ENCODE results near the gene ARL2. TPM values are rescaled to one million over a fixed set of nuclear protein-coding genes. Genes with fewer than 3 reads are reported as not detected.
A peak's percentile ranks its signal among the peaks of the same experiment; 100 is the strongest.

Gene ARL2
- total RNA-seq, 1 donor from 2014 or later, result 164 TPM

GRCh38 chr11:65013130-65013887 is 651 bp upstream of the ARL2 start:
- peak; percentile 85 for TF ChIP-seq CTCF (IDR thresholded peaks at IDR 0.05; ENCODE audit: insufficient read depth, low read length, poor library complexity, severe bottlenecking)
- Histone ChIP-seq H3K4me3 (ENCODE audit: low read depth, low read length) (peak overlapping the region; percentile 72), H3K36me3 (ENCODE audit: control insufficient read depth, insufficient read depth, low read length) (no peaks in the 10 kb centered on the region), H3K27me3 (ENCODE audit: control insufficient read depth, insufficient read depth, low read length) (no peaks in the 10 kb centered on the region)
- no peak for DNase-seq (ENCODE audit: low read depth)

GRCh38 chr11:65014726-65015227 is 817 bp downstream of the ARL2 start:
- no peaks in the 10 kb centered on the region for H3K36me3 ChIP-seq (ENCODE audit: control insufficient read depth, insufficient read depth, low read length)
- no peak for DNase-seq (ENCODE audit: low read depth)
- no peak for TF ChIP-seq CTCF (IDR thresholded peaks at IDR 0.05; ENCODE audit: insufficient read depth, low read length, poor library complexity, severe bottlenecking)
- H3K27me3 ChIP-seq (ENCODE audit: control insufficient read depth, insufficient read depth, low read length), result no peaks in the 10 kb centered on the region
- H3K4me3 ChIP-seq (ENCODE audit: low read depth, low read length), result peak overlapping the region; percentile 72

GRCh38 chr11:65016705-65017104 is 2.7 kb downstream of the ARL2 start:
- no peak for DNase-seq (ENCODE audit: low read depth)
- H3K36me3 ChIP-seq (ENCODE audit: control insufficient read depth, insufficient read depth, low read length), result peaks cover 1% of the 10 kb centered on the region
- TF ChIP-seq CTCF (IDR thresholded peaks at IDR 0.05; ENCODE audit: insufficient read depth, low read length, poor library complexity, severe bottlenecking), result no peak
- no peaks in the 10 kb centered on the region for H3K27me3 ChIP-seq (ENCODE audit: control insufficient read depth, insufficient read depth, low read length)
- H3K4me3 ChIP-seq (ENCODE audit: low read depth, low read length), result no peak overlapping the region

GRCh38 chr11:65017937-65018336 is 4.0 kb downstream of the ARL2 start:
- no peak for DNase-seq (ENCODE audit: low read depth)
- Histone ChIP-seq H3K27me3 (ENCODE audit: control insufficient read depth, insufficient read depth, low read length) (no peaks in the 10 kb centered on the region), H3K36me3 (ENCODE audit: control insufficient read depth, insufficient read depth, low read length) (peaks cover 1% of the 10 kb centered on the region), H3K4me3 (ENCODE audit: low read depth, low read length) (no peak overlapping the region)
- no peak for TF ChIP-seq CTCF (IDR thresholded peaks at IDR 0.05; ENCODE audit: insufficient read depth, low read length, poor library complexity, severe bottlenecking)

DNA sequence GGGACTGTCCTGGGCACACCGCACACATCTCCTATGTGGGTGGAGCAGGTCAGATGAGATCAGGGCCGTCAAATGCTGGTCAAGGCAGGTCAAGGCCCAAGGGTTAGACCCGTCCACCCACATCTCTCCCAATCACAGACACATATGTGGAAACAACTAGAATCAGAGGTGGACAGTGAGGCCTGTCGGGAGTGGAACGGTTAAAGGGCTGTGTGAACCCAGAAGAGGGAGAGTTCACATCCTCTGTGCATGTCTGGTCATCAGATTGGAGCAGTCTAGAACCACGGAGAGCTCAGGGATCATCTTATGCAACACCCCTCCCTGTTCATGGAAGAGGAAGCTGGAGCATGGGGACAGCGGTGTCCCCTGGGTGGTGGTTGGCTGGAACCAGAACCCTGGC is 5.9 kb downstream of the ARL2 start:
- peaks cover 1% of the 10 kb centered on the region for H3K36me3 ChIP-seq (ENCODE audit: control insufficient read depth, insufficient read depth, low read length)
- no peak for TF ChIP-seq CTCF (IDR thresholded peaks at IDR 0.05; ENCODE audit: insufficient read depth, low read length, poor library complexity, severe bottlenecking)
- no peak for DNase-seq (ENCODE audit: low read depth)
- no peak overlapping the region for H3K4me3 ChIP-seq (ENCODE audit: low read depth, low read length)
- H3K27me3 ChIP-seq (ENCODE audit: control insufficient read depth, insufficient read depth, low read length), result no peaks in the 10 kb centered on the region

DNA sequence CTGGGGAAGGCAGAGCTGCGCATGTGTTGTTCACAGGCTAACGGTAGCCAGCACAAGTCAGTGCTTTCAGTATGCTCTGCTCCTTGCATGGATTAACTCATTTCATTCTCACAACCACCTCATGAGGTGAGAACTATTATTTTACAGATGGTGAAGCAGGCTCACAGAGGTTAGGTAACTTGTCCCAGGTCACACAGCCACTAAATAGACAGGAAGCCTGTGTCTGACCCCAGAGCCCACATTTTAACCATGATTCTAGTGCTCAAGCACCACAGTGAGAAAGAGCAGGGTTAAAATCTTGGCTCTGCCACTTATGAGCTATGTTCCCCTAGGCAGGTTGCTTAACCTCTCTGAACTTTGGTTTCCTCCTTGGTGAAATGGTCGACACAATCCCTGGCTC is 7.0 kb downstream of the ARL2 start:
- no peak overlapping the region for H3K4me3 ChIP-seq (ENCODE audit: low read depth, low read length)
- no peak for DNase-seq (ENCODE audit: low read depth)
- peaks cover 1% of the 10 kb centered on the region for H3K36me3 ChIP-seq (ENCODE audit: control insufficient read depth, insufficient read depth, low read length)
- TF ChIP-seq CTCF (IDR thresholded peaks at IDR 0.05; ENCODE audit: insufficient read depth, low read length, poor library complexity, severe bottlenecking), result no peak
- H3K27me3 ChIP-seq (ENCODE audit: control insufficient read depth, insufficient read depth, low read length), result no peaks in the 10 kb centered on the region
